ENCODE data around the gene RC3H1.

Gene RC3H1

DNA sequence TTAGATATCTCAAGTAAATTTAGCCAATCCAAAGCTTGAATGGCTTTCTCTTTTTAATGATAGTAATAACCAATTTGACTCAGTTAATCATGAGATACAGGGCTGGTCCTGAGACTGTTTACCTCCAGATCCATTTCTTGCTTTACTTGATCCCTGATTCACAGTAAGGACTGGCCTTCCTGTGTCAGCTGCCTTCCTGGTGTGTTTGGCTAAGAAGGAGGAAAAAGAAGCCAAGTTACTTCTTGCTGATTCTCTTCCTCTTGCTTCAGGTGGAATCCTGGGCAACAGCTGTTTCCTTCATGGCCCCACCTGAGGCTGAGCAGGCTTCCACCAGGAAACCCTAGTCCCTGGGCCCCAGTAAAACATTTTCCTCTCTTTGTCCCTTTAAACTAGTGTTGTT, 14.6 kb upstream of the RC3H1 start:
- TF ChIP-seq TAF1 (IDR thresholded peaks at IDR 0.05; ENCODE audit: borderline replicate concordance, insufficient read depth, low read length) (no peak), REST (IDR thresholded peaks at IDR 0.05; ENCODE audit: insufficient read depth in 1 of 2, low read depth in 2 of 2, low read length in 2 of 2) (no peak), POLR2AphosphoS5 (IDR thresholded peaks at IDR 0.05; ENCODE audit: low read depth, low read length) (no peak), FOXP2 (optimal IDR thresholded peaks at IDR 0.05; ENCODE audit: borderline replicate concordance, extremely low read depth, extremely low read length, insufficient read depth) (no peak), SIN3A (IDR thresholded peaks at IDR 0.05; ENCODE audit: borderline replicate concordance, insufficient read depth, low read length) (no peak)

DNA sequence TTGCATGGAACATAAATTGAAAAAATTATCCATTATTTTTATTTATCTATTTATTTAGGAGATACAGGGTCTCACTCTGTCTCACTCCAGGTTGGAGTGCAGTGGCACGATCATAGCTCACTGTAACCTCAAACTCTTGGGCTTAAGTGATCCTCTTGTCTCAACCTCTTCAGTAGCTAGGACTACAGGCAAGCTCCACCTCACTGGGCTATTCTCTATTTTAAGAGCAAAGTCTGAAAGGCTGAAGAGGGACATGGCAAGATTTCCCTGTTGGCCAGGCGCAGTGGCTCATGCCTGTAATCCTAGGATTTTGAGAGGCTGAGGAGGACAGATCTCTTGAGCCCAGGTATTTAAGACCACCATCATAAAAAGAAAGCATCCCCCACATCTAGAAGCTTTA, 14.0 kb upstream of the RC3H1 start:
- TF ChIP-seq POLR2AphosphoS5 (IDR thresholded peaks at IDR 0.05; ENCODE audit: low read depth, low read length) (no peak), REST (IDR thresholded peaks at IDR 0.05; ENCODE audit: insufficient read depth in 1 of 2, low read depth in 2 of 2, low read length in 2 of 2) (no peak), SIN3A (IDR thresholded peaks at IDR 0.05; ENCODE audit: borderline replicate concordance, insufficient read depth, low read length) (no peak), FOXP2 (optimal IDR thresholded peaks at IDR 0.05; ENCODE audit: borderline replicate concordance, extremely low read depth, extremely low read length, insufficient read depth) (no peak), TAF1 (IDR thresholded peaks at IDR 0.05; ENCODE audit: borderline replicate concordance, insufficient read depth, low read length) (no peak)

DNA sequence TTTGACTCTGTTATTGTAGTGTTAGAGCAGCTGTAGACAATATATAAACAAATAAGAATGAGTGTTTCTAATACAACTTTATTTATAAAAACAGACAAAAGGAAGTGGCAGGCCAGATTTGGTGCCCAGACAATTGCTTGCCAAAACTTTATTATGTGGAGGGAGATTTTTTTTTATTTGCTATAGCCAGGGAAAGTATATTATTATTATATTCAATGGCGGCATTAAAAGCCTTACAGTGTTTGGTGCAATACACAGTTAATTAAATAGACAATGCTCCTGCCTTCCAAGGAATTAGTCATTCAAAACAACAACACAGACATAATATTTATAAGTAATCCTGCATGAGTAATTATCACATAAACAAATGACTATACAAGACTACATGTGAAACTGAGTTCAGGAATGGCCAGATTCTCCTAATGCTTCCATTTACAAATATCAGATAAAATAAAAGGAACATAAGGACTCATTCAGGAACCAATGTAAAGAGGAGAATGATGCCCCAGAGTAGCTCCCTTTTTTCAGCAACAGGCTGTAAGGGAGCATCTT, 10.6 kb upstream of the RC3H1 start:
- no peak for TF ChIP-seq FOXP2 (optimal IDR thresholded peaks at IDR 0.05; ENCODE audit: borderline replicate concordance, extremely low read depth, extremely low read length, insufficient read depth)
- no peak for TF ChIP-seq TAF1 (IDR thresholded peaks at IDR 0.05; ENCODE audit: borderline replicate concordance, insufficient read depth, low read length)
- TF ChIP-seq REST (IDR thresholded peaks at IDR 0.05; ENCODE audit: insufficient read depth in 1 of 2, low read depth in 2 of 2, low read length in 2 of 2) = no peak
- no peak for TF ChIP-seq SIN3A (IDR thresholded peaks at IDR 0.05; ENCODE audit: borderline replicate concordance, insufficient read depth, low read length)
- TF ChIP-seq POLR2AphosphoS5 (IDR thresholded peaks at IDR 0.05; ENCODE audit: low read depth, low read length) = no peak

GRCh38 chr1:174031099-174031498, 8.9 kb upstream of the RC3H1 start:
- no peak for TF ChIP-seq POLR2AphosphoS5 (IDR thresholded peaks at IDR 0.05; ENCODE audit: low read depth, low read length)
- TF ChIP-seq REST (IDR thresholded peaks at IDR 0.05; ENCODE audit: insufficient read depth in 1 of 2, low read depth in 2 of 2, low read length in 2 of 2) = no peak
- TF ChIP-seq FOXP2 (optimal IDR thresholded peaks at IDR 0.05; ENCODE audit: borderline replicate concordance, extremely low read depth, extremely low read length, insufficient read depth) = no peak
- no peak for TF ChIP-seq TAF1 (IDR thresholded peaks at IDR 0.05; ENCODE audit: borderline replicate concordance, insufficient read depth, low read length)
- no peak for TF ChIP-seq SIN3A (IDR thresholded peaks at IDR 0.05; ENCODE audit: borderline replicate concordance, insufficient read depth, low read length)

- TF ChIP-seq TAF1 (IDR thresholded peaks at IDR 0.05; ENCODE audit: borderline replicate concordance, insufficient read depth, low read length) = no peak
Measured at GRCh38 chr1:174028495-174028894, 6.3 kb upstream of the RC3H1 start.

Measured in PFSK-1 (cell line).